Neural progenitor cell (in vitro differentiated cells): ENCODE measurements around the gene FAM193A.

ENCODE experiments used
- EZH2phosphoT487 ChIP-seq: fragments of 200-600 bp; sonication (generic); IDR thresholded peaks from 2 replicates; pipeline ENCODE4 v1.6.1; 2017; ENCODE audit warnings: antibody characterized with exemption
- TF ChIP-seq, protein P1 (sequence below): fragments of 200-600 bp; sonication (generic); IDR thresholded peaks from 2 replicates; pipeline ENCODE4 v1.5.1; 2017; ENCODE audit warnings: antibody characterized with exemption, mild to moderate bottlenecking

DNA sequence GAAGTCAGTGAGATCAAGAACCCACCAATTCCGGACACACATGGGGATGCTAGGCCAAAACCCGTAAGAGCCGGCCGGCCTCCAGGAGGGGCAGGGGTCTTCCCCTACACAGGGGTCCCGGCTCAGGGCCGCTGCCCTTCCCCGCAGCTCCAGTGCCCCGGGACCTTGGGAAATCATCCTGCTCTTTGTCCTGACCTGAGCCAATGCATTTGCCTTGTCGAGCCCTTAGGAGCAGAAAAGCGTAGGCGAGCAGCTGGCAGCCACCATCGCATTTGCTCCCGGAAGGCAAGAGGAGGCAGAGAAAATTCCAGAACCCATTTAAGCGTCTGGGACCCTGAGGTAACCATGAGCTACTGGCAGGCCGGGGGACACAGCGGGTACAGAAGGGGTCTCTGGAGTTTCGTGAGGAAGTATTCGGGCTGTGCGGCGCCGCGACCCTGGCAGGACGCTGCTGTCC lies 227.1 kb downstream of the FAM193A start:
- TF ChIP-seq EZH2phosphoT487: no peak
- TF ChIP-seq, protein P1, sequence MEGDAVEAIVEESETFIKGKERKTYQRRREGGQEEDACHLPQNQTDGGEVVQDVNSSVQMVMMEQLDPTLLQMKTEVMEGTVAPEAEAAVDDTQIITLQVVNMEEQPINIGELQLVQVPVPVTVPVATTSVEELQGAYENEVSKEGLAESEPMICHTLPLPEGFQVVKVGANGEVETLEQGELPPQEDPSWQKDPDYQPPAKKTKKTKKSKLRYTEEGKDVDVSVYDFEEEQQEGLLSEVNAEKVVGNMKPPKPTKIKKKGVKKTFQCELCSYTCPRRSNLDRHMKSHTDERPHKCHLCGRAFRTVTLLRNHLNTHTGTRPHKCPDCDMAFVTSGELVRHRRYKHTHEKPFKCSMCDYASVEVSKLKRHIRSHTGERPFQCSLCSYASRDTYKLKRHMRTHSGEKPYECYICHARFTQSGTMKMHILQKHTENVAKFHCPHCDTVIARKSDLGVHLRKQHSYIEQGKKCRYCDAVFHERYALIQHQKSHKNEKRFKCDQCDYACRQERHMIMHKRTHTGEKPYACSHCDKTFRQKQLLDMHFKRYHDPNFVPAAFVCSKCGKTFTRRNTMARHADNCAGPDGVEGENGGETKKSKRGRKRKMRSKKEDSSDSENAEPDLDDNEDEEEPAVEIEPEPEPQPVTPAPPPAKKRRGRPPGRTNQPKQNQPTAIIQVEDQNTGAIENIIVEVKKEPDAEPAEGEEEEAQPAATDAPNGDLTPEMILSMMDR: no peak
